UCSD-AML1 (cell line): ENCODE results near the gene GUCY1A2.

Experiments
- DNase-seq: peaks from one replicate; lab custom pipeline; 2025; ENCODE audit not compliant: unreplicated experiment; lab: John Stamatoyannopoulos, UW

The GUCY1A2 gene

GRCh38 chr11:106999196-106999595 lies 19.1 kb downstream of the GUCY1A2 start:
- DNase-seq: no peak

- no peak for DNase-seq
Measured at GRCh38 chr11:106998916-106999188, 19.4 kb downstream of the GUCY1A2 start.

- DNase-seq: no peak
Measured at GRCh38 chr11:106998116-106998915, 20.0 kb downstream of the GUCY1A2 start.

GRCh38 chr11:106997227-106997626 lies 21.0 kb downstream of the GUCY1A2 start:
- no peak for DNase-seq

- no peak for DNase-seq
Measured at GRCh38 chr11:106996691-106997090, 21.6 kb downstream of the GUCY1A2 start.

- no peak for DNase-seq
Measured at GRCh38 chr11:106990331-106990730, 27.9 kb downstream of the GUCY1A2 start.

GRCh38 chr11:106989078-106989455 lies 29.2 kb downstream of the GUCY1A2 start:
- no peak for DNase-seq

- DNase-seq: no peak
Measured at GRCh38 chr11:106988151-106989077, 29.9 kb downstream of the GUCY1A2 start.

GRCh38 chr11:106986673-106987072 lies 31.6 kb downstream of the GUCY1A2 start:
- no peak for DNase-seq

GRCh38 chr11:106986261-106986660 lies 32.0 kb downstream of the GUCY1A2 start:
- no peak for DNase-seq

GRCh38 chr11:106983991-106984390 lies 34.3 kb downstream of the GUCY1A2 start:
- DNase-seq: no peak

GRCh38 chr11:106983261-106983660 lies 35.0 kb downstream of the GUCY1A2 start:
- no peak for DNase-seq

- DNase-seq: no peak
Measured at GRCh38 chr11:106974831-106975230, 43.4 kb downstream of the GUCY1A2 start.

- DNase-seq: no peak
Measured at GRCh38 chr11:106971864-106972263, 46.4 kb downstream of the GUCY1A2 start.

- no peak for DNase-seq
Measured at GRCh38 chr11:106969644-106970355, 48.5 kb downstream of the GUCY1A2 start.

GRCh38 chr11:106962995-106963394 lies 55.3 kb downstream of the GUCY1A2 start:
- no peak for DNase-seq

GRCh38 chr11:106961518-106961917 lies 56.8 kb downstream of the GUCY1A2 start:
- DNase-seq: no peak

GRCh38 chr11:106961048-106961447 lies 57.2 kb downstream of the GUCY1A2 start:
- DNase-seq: no peak

GRCh38 chr11:106959800-106960199 lies 58.5 kb downstream of the GUCY1A2 start:
- no peak for DNase-seq

GRCh38 chr11:106959386-106959785 lies 58.9 kb downstream of the GUCY1A2 start:
- no peak for DNase-seq

- DNase-seq: no peak
Measured at GRCh38 chr11:106958517-106959248, 59.6 kb downstream of the GUCY1A2 start.
